ENCODE measurements around the gene ERLEC1. TPM values are rescaled to one million over a fixed set of nuclear protein-coding genes. Genes with fewer than 3 reads are reported as not detected.
A peak's percentile ranks its signal among the peaks of the same experiment; 100 is the strongest.
"Not testable (repeated sequence)": the region's sequence is repeated elsewhere in the genome, so short reads cannot be mapped to it uniquely, and the experiment has no call there.

ERLEC1 gene
- total RNA-seq, 2 experiments from 2014 or later = 22.7 to 26.4 TPM

- intact Hi-C loops (cut with micrococcal nuclease; ENCODE audit: unreplicated experiment) = loop anchor here (10.0 kb wide), 1 partner anchor 397 kb away; no protein-coding TSS in a partner anchor
- Histone ChIP-seq H3K79me2 (ENCODE audit: insufficient read depth, low read depth, low read length) (no peaks in the 10 kb centered on the region), H2AFZ (ENCODE audit: low read length) (no peak overlapping the region), H3K4me3 (ENCODE audit: low read depth, low read length, poor library complexity, severe bottlenecking) (no peak overlapping the region), H3K4me1 (ENCODE audit: insufficient read depth, low read length, poor library complexity, severe bottlenecking) (no peaks in the 10 kb centered on the region), H3K9me3 (ENCODE audit: low read length) (no peaks in the 10 kb centered on the region), H3K4me2 (ENCODE audit: low read length) (no peak overlapping the region), H3K27ac (ENCODE audit: low read depth, low read length, poor library complexity, severe bottlenecking) (no peak overlapping the region), H3K36me3 (ENCODE audit: insufficient read depth, low read length) (peaks cover 22% of the 10 kb centered on the region), H3K9me2 (ENCODE audit: insufficient read depth, low read length) (no peaks in the 10 kb centered on the region), H4K20me1 (ENCODE audit: insufficient read depth, low read length) (no peaks in the 10 kb centered on the region)
- CTCF ChIA-PET (ENCODE audit: unreplicated experiment) = no interaction called here
- DNase-seq (ENCODE audit: low spot score) = no peak
- POLR2A ChIA-PET = no interaction called here
- BruUV-seq (replicated peaks) = no TSS peak
- TF ChIP-seq EZH2phosphoT487 (IDR thresholded peaks at IDR 0.05; ENCODE audit: borderline replicate concordance, low read depth, low read length) (no peak), CTCF (conservative IDR thresholded peaks at IDR 0.05; ENCODE audit: low read length) (no peak)
Measured at GRCh38 chr2:53821810-53822209, 35.0 kb downstream of the ERLEC1 start.

- peak; percentile 54 for DNase-seq (ENCODE audit: low spot score)
- H3K4me3 ChIP-seq (ENCODE audit: low read depth, low read length, poor library complexity, severe bottlenecking); H3K9me3 ChIP-seq (ENCODE audit: low read length); H4K20me1 ChIP-seq (ENCODE audit: insufficient read depth, low read length); CTCF ChIA-PET (ENCODE audit: unreplicated experiment); H3K4me1 ChIP-seq (ENCODE audit: insufficient read depth, low read length, poor library complexity, severe bottlenecking); H3K4me2 ChIP-seq (ENCODE audit: low read length); H3K27ac ChIP-seq (ENCODE audit: low read depth, low read length, poor library complexity, severe bottlenecking); H2AFZ ChIP-seq (ENCODE audit: low read length); BruUV-seq (replicated peaks); H3K9me2 ChIP-seq (ENCODE audit: insufficient read depth, low read length); H3K79me2 ChIP-seq (ENCODE audit: insufficient read depth, low read depth, low read length): not testable (repeated sequence)
- peak; percentile 65 for TF ChIP-seq CTCF (conservative IDR thresholded peaks at IDR 0.05; ENCODE audit: low read length)
- POLR2A ChIA-PET = interaction anchor here (0.6 kb wide), 1 partner anchor 49 kb away, joined by 3 read pairs; no protein-coding TSS in a partner anchor
- intact Hi-C loops (cut with micrococcal nuclease; ENCODE audit: unreplicated experiment) = loop anchor here (10.0 kb wide), 1 partner anchor 399 kb away; no protein-coding TSS in a partner anchor
- H3K36me3 ChIP-seq (ENCODE audit: insufficient read depth, low read length) = peaks cover 11% of the 10 kb centered on the region
Measured at GRCh38 chr2:53823639-53824038, 36.8 kb downstream of the ERLEC1 start.

- Histone ChIP-seq H4K20me1 (ENCODE audit: insufficient read depth, low read length) (no peaks in the 10 kb centered on the region), H3K9me2 (ENCODE audit: insufficient read depth, low read length) (no peaks in the 10 kb centered on the region), H3K36me3 (ENCODE audit: insufficient read depth, low read length) (no peaks in the 10 kb centered on the region), H3K4me1 (ENCODE audit: insufficient read depth, low read length, poor library complexity, severe bottlenecking) (no peaks in the 10 kb centered on the region), H3K4me3 (ENCODE audit: low read depth, low read length, poor library complexity, severe bottlenecking) (no peak overlapping the region), H3K4me2 (ENCODE audit: low read length) (no peak overlapping the region), H3K27ac (ENCODE audit: low read depth, low read length, poor library complexity, severe bottlenecking) (no peak overlapping the region), H3K9me3 (ENCODE audit: low read length) (no peaks in the 10 kb centered on the region), H2AFZ (ENCODE audit: low read length) (no peak overlapping the region), H3K79me2 (ENCODE audit: insufficient read depth, low read depth, low read length) (no peaks in the 10 kb centered on the region)
- intact Hi-C loops (cut with micrococcal nuclease; ENCODE audit: unreplicated experiment) = loop anchor here (10.0 kb wide), 1 partner anchor 401 kb away; no protein-coding TSS in a partner anchor
- BruUV-seq (replicated peaks) = no TSS peak
- ChIA-PET POLR2A (no interaction called here), CTCF (ENCODE audit: unreplicated experiment) (no interaction called here)
- TF ChIP-seq EZH2phosphoT487 (IDR thresholded peaks at IDR 0.05; ENCODE audit: borderline replicate concordance, low read depth, low read length) = no peak
- TF ChIP-seq CTCF (conservative IDR thresholded peaks at IDR 0.05; ENCODE audit: low read length) = no peak
- DNase-seq (ENCODE audit: low spot score) = no peak
Measured at GRCh38 chr2:53826030-53826410, 39.2 kb downstream of the ERLEC1 start.
